KMS-11 (cell line): ENCODE measurements around the gene OLIG1.

Experiments used
- H2AFZ ChIP-seq: fragments of 200-600 bp; sonication (generic); 2 replicates; pipeline ENCODE4 v1.6.1; 2016; ENCODE audit warnings: antibody characterized with exemption, mixed run types, low read depth
- H3K27ac ChIP-seq: fragments of 200-600 bp; sonication (generic); 2 replicates; pipeline ENCODE4 v1.6.1; 2016; ENCODE audit warnings: mild to moderate bottlenecking, mixed run types
- H3K27me3 ChIP-seq: fragments of 200-600 bp; sonication (generic); 2 replicates; pipeline ENCODE4 v1.6.1; 2017; ENCODE audit warnings: mild to moderate bottlenecking, low read depth, mixed run types, moderate library complexity; ENCODE audit not compliant: insufficient read depth
- H3K36me3 ChIP-seq: fragments of 200-600 bp; sonication (generic); 2 replicates; pipeline ENCODE4 v1.6.1; 2017; ENCODE audit warnings: mild to moderate bottlenecking, mixed run types; ENCODE audit not compliant: insufficient read depth
- H3K4me1 ChIP-seq: fragments of 200-600 bp; sonication (generic); 2 replicates; pipeline ENCODE4 v1.6.1; 2016; ENCODE audit warnings: mild to moderate bottlenecking, low read depth, mixed run types; ENCODE audit not compliant: poor library complexity, severe bottlenecking
- H3K4me2 ChIP-seq: fragments of 200-600 bp; sonication (generic); 2 replicates; pipeline ENCODE4 v1.7.0; 2016; ENCODE audit warnings: mild to moderate bottlenecking, mixed run types
- H3K4me3 ChIP-seq: fragments of 200-600 bp; sonication (generic); IDR thresholded peaks from 2 replicates; pipeline ENCODE4 v1.6.1; 2017; ENCODE audit warnings: low read depth, low read length, mixed read lengths; ENCODE audit not compliant: insufficient read depth
- H3K79me2 ChIP-seq: fragments of 200-600 bp; sonication (generic); 2 replicates; pipeline ENCODE4 v1.6.1; 2016; ENCODE audit warnings: low read depth, mixed run types; ENCODE audit not compliant: insufficient read depth
- H3K9ac ChIP-seq: fragments of 200-600 bp; sonication (generic); 2 replicates; pipeline ENCODE4 v1.6.1; 2016; ENCODE audit warnings: mild to moderate bottlenecking, mixed run types
- H4K20me1 ChIP-seq: fragments of 200-600 bp; sonication (generic); 2 replicates; pipeline ENCODE4 v1.6.1; 2016; ENCODE audit warnings: mild to moderate bottlenecking, mixed run types; ENCODE audit not compliant: insufficient read depth
- CTCF ChIP-seq: fragments of 200-600 bp; sonication (generic); conservative IDR thresholded peaks from 2 replicates; pipeline ENCODE4 v1.6.1; 2017; ENCODE audit warnings: low read depth, mild to moderate bottlenecking, antibody characterized with exemption, low read length, moderate library complexity, mixed read lengths

The OLIG1 gene

GRCh38 chr21:33101300-33101911 is 31.5 kb downstream of the OLIG1 start:
- no peak overlapping the region for H3K4me3 ChIP-seq
- no peak for TF ChIP-seq CTCF
- H3K9ac ChIP-seq: no peak overlapping the region
- no peak overlapping the region for H3K4me2 ChIP-seq
- H3K79me2 ChIP-seq: no peaks in the 10 kb centered on the region
- no peaks in the 10 kb centered on the region for H4K20me1 ChIP-seq
- peaks cover 4% of the 10 kb centered on the region for H3K4me1 ChIP-seq
- no peak overlapping the region for H2AFZ ChIP-seq
- H3K27me3 ChIP-seq: no peaks in the 10 kb centered on the region
- H3K27ac ChIP-seq: no peak overlapping the region
- no peaks in the 10 kb centered on the region for H3K36me3 ChIP-seq

- H3K4me2 ChIP-seq: no peak overlapping the region
- no peak overlapping the region for H3K4me3 ChIP-seq
- no peaks in the 10 kb centered on the region for H3K4me1 ChIP-seq
- no peaks in the 10 kb centered on the region for H3K36me3 ChIP-seq
- H3K9ac ChIP-seq: no peak overlapping the region
- H4K20me1 ChIP-seq: no peaks in the 10 kb centered on the region
- H3K27ac ChIP-seq: no peak overlapping the region
- no peak overlapping the region for H2AFZ ChIP-seq
- no peaks in the 10 kb centered on the region for H3K79me2 ChIP-seq
- H3K27me3 ChIP-seq: no peaks in the 10 kb centered on the region
- no peak for TF ChIP-seq CTCF
Observed at GRCh38 chr21:33105088-33105487, 35.1 kb downstream of the OLIG1 start.

- Histone ChIP-seq H3K4me1 (no peaks in the 10 kb centered on the region), H3K4me3 (no peak overlapping the region), H3K27ac (no peak overlapping the region), H3K36me3 (no peaks in the 10 kb centered on the region), H4K20me1 (no peaks in the 10 kb centered on the region), H3K79me2 (no peaks in the 10 kb centered on the region), H2AFZ (no peak overlapping the region), H3K9ac (no peak overlapping the region), H3K27me3 (no peaks in the 10 kb centered on the region), H3K4me2 (no peak overlapping the region)
- no peak for TF ChIP-seq CTCF
Observed at GRCh38 chr21:33108228-33108627, 38.3 kb downstream of the OLIG1 start.

- no peak for TF ChIP-seq CTCF
- Histone ChIP-seq H3K27me3 (no peaks in the 10 kb centered on the region), H3K4me2 (no peak overlapping the region), H3K79me2 (no peaks in the 10 kb centered on the region), H3K4me1 (peaks cover 5% of the 10 kb centered on the region), H4K20me1 (no peaks in the 10 kb centered on the region), H2AFZ (no peak overlapping the region), H3K36me3 (no peaks in the 10 kb centered on the region), H3K4me3 (no peak overlapping the region), H3K27ac (no peak overlapping the region), H3K9ac (no peak overlapping the region)
Observed at GRCh38 chr21:33109574-33110339, 39.8 kb downstream of the OLIG1 start.
